ENCODE data around the gene JAK3. TPM values are rescaled to one million over a fixed set of nuclear protein-coding genes. Genes with fewer than 3 reads are reported as not detected.

Gene JAK3
- total RNA-seq, 4 donors from 2014 or later = 1.0 to 4.0 (median 1.7) TPM

DNA sequence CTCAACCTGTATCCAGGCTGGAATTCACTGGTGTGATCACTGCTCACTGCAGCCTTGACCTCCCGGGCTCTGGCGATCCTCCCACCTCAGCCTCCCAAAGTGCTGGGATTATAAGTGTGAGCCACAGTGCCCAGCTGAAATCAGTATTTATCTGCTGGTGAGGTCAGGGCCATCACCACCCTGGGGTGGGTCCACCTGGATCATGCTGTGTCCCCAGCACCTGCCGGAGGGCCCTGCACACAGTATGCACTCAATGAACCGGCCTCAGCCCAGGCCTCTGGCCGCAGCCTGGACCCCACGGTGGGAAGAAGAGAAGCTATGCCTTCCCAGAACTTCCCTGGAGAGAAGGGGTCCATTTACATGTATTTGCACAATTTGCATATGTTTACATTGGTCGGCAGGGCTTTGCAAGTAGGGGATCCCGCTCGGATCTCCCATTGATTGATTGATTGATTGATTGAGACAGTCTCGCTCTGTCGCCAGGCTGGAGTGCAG lies 21.4 kb upstream of the JAK3 start:
- WGBS = 59% methylated on average over 11 of the region's 11 CpGs
- Histone ChIP-seq H3K27ac (no peak overlapping the region), H3K9me3 (no peaks in the 10 kb centered on the region), H3K4me3 (no peak overlapping the region), H3K4me1 (peaks cover 29% of the 10 kb centered on the region), H3K27me3 (peaks cover 53% of the 10 kb centered on the region), H3K36me3 (peaks cover 17% of the 10 kb centered on the region)
- no peak for DNase-seq (ENCODE audit: low spot score in 2 of 2)
- TF ChIP-seq POLR2AphosphoS5 (IDR thresholded peaks at IDR 0.05) = no peak
- no peak for TF ChIP-seq POLR2A (IDR thresholded peaks at IDR 0.05)

DNA sequence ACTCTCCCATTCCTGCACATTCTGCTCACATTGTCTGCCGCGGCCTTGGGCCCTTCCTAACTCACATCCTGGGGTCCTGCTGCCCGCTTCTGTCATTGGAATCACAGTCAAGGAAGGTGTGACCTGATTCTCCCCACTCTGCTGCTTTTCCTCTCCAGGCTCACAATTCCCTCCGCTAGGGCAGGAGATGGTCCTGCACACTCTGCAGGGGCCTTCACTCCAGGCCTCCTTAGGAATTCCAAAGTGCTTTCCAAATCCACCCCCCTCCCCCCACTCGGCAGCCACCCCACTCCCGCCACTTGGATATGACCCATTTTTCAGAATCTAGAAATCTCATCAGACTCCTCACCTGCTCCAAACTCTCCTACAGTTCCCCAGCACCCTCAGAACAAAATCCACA lies 20.9 kb upstream of the JAK3 start:
- Histone ChIP-seq H3K9me3 (no peaks in the 10 kb centered on the region), H3K4me1 (peaks cover 24% of the 10 kb centered on the region), H3K4me3 (no peak overlapping the region), H3K27me3 (peaks cover 48% of the 10 kb centered on the region), H3K27ac (no peak overlapping the region), H3K36me3 (peaks cover 22% of the 10 kb centered on the region)
- TF ChIP-seq, protein P1, sequence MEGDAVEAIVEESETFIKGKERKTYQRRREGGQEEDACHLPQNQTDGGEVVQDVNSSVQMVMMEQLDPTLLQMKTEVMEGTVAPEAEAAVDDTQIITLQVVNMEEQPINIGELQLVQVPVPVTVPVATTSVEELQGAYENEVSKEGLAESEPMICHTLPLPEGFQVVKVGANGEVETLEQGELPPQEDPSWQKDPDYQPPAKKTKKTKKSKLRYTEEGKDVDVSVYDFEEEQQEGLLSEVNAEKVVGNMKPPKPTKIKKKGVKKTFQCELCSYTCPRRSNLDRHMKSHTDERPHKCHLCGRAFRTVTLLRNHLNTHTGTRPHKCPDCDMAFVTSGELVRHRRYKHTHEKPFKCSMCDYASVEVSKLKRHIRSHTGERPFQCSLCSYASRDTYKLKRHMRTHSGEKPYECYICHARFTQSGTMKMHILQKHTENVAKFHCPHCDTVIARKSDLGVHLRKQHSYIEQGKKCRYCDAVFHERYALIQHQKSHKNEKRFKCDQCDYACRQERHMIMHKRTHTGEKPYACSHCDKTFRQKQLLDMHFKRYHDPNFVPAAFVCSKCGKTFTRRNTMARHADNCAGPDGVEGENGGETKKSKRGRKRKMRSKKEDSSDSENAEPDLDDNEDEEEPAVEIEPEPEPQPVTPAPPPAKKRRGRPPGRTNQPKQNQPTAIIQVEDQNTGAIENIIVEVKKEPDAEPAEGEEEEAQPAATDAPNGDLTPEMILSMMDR (IDR thresholded peaks at IDR 0.05) = no peak
- no peak for DNase-seq (ENCODE audit: low spot score in 2 of 2)
- 69% methylated on average over 6 of the region's 6 CpGs for WGBS

DNA sequence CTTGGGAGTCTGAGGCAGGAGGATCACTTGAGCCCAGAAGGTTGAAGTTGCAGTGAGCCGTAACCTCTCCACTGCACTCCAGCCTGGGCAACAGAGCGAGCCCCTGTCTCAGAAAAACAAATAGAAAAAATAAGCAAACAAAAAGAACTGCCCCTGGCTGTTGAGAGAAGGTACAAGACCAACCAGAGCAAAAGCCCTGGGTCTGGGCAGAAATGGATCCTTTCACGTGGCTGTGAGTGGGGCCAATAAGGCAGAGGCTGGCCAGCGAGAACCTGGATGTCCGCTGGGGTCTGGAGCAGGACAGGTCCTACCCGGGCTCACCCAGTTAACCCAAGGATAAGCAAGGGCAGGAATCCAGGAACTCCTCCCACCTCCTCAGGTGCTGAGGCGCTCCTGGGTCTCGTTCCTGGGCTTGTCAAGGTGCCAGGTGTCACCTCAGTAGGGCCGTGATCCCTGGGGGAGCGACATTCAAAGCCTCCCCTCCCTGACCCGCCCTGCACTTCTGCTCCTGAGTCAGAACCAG lies 19.2 kb upstream of the JAK3 start:
- no peak overlapping the region for H3K27ac ChIP-seq
- 62% methylated on average over 10 of the region's 11 CpGs for WGBS
- TF ChIP-seq EP300 (IDR thresholded peaks at IDR 0.05) (no peak), POLR2A (IDR thresholded peaks at IDR 0.05) (no peak), POLR2AphosphoS5 (IDR thresholded peaks at IDR 0.05) (no peak)
- TF ChIP-seq, protein P1 (IDR thresholded peaks at IDR 0.05) = no peak
- H3K4me1 ChIP-seq = peaks cover 15% of the 10 kb centered on the region
- peaks cover 31% of the 10 kb centered on the region for H3K27me3 ChIP-seq
- H3K36me3 ChIP-seq = peaks cover 38% of the 10 kb centered on the region
- no peaks in the 10 kb centered on the region for H3K9me3 ChIP-seq
- H3K4me3 ChIP-seq = no peak overlapping the region
- DNase-seq (ENCODE audit: low spot score in 2 of 2) = no peak

DNA sequence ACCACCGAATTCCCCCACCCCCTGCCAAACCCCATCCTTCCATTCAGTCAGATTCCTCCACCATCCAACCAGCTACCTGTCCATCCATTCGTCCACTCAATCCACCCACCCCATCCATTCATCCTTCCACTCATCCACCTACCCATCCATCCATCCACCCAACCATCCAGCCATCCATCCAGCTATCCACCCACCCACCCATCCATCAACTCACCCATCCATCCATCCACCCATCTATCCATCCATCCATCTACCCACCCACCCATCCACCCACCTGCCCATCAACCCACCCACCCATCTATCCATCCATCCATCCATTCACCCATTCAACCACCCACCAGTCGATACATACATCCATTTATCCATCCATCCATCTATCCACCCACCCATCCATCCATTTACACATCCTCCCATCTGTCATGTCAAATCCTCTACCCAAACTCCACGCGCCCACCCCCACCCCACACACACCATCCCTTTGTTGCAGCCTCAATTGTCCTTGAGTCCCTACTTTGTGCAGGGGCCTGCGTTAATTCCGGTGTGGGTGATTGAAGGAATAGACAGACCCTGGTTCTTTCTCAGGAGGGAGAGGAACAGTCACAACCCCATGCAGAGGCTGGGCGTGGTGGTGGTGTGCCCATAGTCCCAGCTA lies 18.7 kb upstream of the JAK3 start:
- WGBS = 91% methylated on average over 8 of the region's 8 CpGs
- Histone ChIP-seq H3K27ac (no peak overlapping the region), H3K36me3 (peaks cover 44% of the 10 kb centered on the region), H3K4me1 (peaks cover 16% of the 10 kb centered on the region), H3K4me3 (no peak overlapping the region), H3K27me3 (peaks cover 26% of the 10 kb centered on the region), H3K9me3 (no peaks in the 10 kb centered on the region)
- no peak for DNase-seq (ENCODE audit: low spot score in 2 of 2)
- TF ChIP-seq EP300 (IDR thresholded peaks at IDR 0.05) (no peak), POLR2A (IDR thresholded peaks at IDR 0.05) (no peak), POLR2AphosphoS5 (IDR thresholded peaks at IDR 0.05) (no peak)
- TF ChIP-seq, protein P1 (IDR thresholded peaks at IDR 0.05) = no peak

DNA sequence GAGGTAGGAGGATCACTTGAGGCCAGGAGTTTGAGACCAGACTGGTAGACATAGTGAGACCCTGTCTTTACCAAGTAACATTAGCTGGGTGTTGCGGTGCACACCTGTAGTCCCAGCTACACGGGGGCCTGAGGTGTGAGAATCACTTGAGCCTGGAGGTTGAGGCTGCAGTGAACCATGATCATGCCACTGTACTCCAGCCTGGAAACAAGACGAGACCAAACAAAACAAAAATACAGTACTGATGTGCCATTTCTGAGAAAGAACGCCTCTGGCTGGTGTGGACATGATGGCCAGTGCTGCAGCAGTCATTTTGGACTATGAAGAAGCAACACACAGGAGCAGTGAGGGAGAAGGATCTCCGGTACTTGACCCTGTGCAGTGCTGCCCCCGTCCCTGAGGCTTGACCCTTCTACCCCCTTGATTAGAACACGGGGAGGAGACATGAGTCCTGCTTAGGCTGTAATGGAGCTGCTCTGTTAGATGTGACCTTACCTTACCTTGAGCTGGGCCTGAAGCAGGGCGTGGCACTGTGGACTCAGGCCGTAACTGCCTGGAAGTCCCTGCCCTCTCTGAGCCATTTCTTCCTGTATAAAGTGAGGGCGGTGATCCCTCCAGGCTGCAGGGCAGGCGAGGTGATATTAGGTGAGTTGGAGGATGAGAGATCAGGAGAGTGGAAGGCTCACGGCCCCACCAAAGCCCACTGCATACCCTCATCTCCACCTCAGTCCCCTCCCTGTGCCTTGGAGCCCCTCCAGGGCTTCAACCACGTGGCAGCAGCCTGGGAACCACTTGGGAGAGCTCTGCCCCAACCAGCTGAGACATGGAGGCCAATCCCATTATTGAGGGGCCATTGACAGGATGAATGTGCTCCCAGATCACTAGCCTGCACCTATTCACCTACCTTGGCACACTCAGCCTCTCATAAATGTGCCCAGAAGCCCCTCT lies 17.9 kb upstream of the JAK3 start:
- TF ChIP-seq POLR2AphosphoS5 (IDR thresholded peaks at IDR 0.05) (no peak), POLR2A (IDR thresholded peaks at IDR 0.05) (no peak), EP300 (IDR thresholded peaks at IDR 0.05) (no peak)
- TF ChIP-seq, protein P1 (IDR thresholded peaks at IDR 0.05) = no peak
- 70% methylated on average over 11 of the region's 13 CpGs for WGBS
- peaks cover 46% of the 10 kb centered on the region for H3K36me3 ChIP-seq
- H3K4me3 ChIP-seq = no peak overlapping the region
- no peak for DNase-seq (ENCODE audit: low spot score in 2 of 2)
- no peaks in the 10 kb centered on the region for H3K9me3 ChIP-seq
- H3K27me3 ChIP-seq = peaks cover 18% of the 10 kb centered on the region
- peaks cover 24% of the 10 kb centered on the region for H3K4me1 ChIP-seq
- H3K27ac ChIP-seq = no peak overlapping the region

Measured in suprapubic skin (tissue), 4 donors.